ENCODE data around the gene MARCHF2.

Gene MARCHF2

GRCh38 chr19:8367327-8368001 is 45.6 kb upstream of the MARCHF2 start (continued):
- TF ChIP-seq OSR2 (tag by site-specific recombination; IDR thresholded peaks at IDR 0.05) (peak; percentile 70), ZNF610 (tag by site-specific recombination; IDR thresholded peaks at IDR 0.05; ENCODE audit: borderline replicate concordance) (peak; percentile 71; the same call in 1 of the 2 replicates), ZNF433 (tag by site-specific recombination; IDR thresholded peaks at IDR 0.05; ENCODE audit: low read depth) (no peak), ZIC2 (tag by site-specific recombination; IDR thresholded peaks at IDR 0.05) (peak; percentile 66), WT1 (tag by site-specific recombination; IDR thresholded peaks at IDR 0.05) (peak; percentile 92), ZNF148 (tag by site-specific recombination; IDR thresholded peaks at IDR 0.05; ENCODE audit: borderline replicate concordance) (0 out of 2 replicates have a peak, but pooled peaks have one; percentile 26), ZNF791 (tag by site-specific recombination; IDR thresholded peaks at IDR 0.05) (no peak), ZNF398 (tag by site-specific recombination; IDR thresholded peaks at IDR 0.05) (peak; percentile 94), ZFHX2 (tag by site-specific recombination; conservative IDR thresholded peaks at IDR 0.05) (peak; percentile 68), ZNF629 (tag by site-specific recombination; IDR thresholded peaks at IDR 0.05) (peak; percentile 74), ZSCAN16 (tag by site-specific recombination; IDR thresholded peaks at IDR 0.05) (peak; percentile 44; the same call in 1 of the 2 replicates), ZNF324 (tag by site-specific recombination; IDR thresholded peaks at IDR 0.05) (peak; percentile 89), IKZF3 (tag by site-specific recombination; IDR thresholded peaks at IDR 0.05) (peak; percentile 75), ZNF335 (tag by site-specific recombination; conservative IDR thresholded peaks at IDR 0.05) (peak; percentile 78), KLF16 (tag by site-specific recombination; IDR thresholded peaks at IDR 0.05) (peak; percentile 79), ZNF112 (tag by site-specific recombination; IDR thresholded peaks at IDR 0.05) (no peak), ZNF658 (tag by site-specific recombination; IDR thresholded peaks at IDR 0.05) (0 out of 2 replicates have a peak, but pooled peaks have one; percentile 32), KLF17 (tag by site-specific recombination; IDR thresholded peaks at IDR 0.05) (peak; percentile 31; the same call in 1 of the 2 replicates), PATZ1 (tag by site-specific recombination; IDR thresholded peaks at IDR 0.05) (peak; percentile 91), ZNF600 (tag by site-specific recombination; IDR thresholded peaks at IDR 0.05) (peak; percentile 85), PBX3 (CRISPR knock-in tag; IDR thresholded peaks at IDR 0.05) (0 out of 2 replicates have a peak, but pooled peaks have one; percentile 72), GLIS2 (tag by site-specific recombination; IDR thresholded peaks at IDR 0.05) (peak; percentile 88), ZNF239 (tag by site-specific recombination; IDR thresholded peaks at IDR 0.05) (no peak), ZBTB17 (tag by site-specific recombination; IDR thresholded peaks at IDR 0.05) (peak; percentile 75), ZNF366 (tag by site-specific recombination; conservative IDR thresholded peaks at IDR 0.05) (peak; percentile 77), SP3 (tag by site-specific recombination; IDR thresholded peaks at IDR 0.05) (peak; percentile 69), ZBTB10 (tag by site-specific recombination; IDR thresholded peaks at IDR 0.05) (peak; percentile 67; the same call in 1 of the 2 replicates), EGR2 (tag by site-specific recombination; IDR thresholded peaks at IDR 0.05; ENCODE audit: low read depth) (0 out of 2 replicates have a peak, but pooled peaks have one; percentile 38), KLF1 (tag by site-specific recombination; IDR thresholded peaks at IDR 0.05) (peak; percentile 77)
